Ovary (tissue), 9 donors: Measurements from ENCODE around the gene SYTL3. TPM values are rescaled to one million over a fixed set of nuclear protein-coding genes. Genes with fewer than 3 reads are reported as not detected.
"Not testable (repeated sequence)": the region's sequence is repeated elsewhere in the genome, so short reads cannot be mapped to it uniquely, and the experiment has no call there.

Source experiments
- DNase-seq, 5 donors: peaks; one replicate each; pipeline ENCODE4 v3.0.0-alpha.2; 2019 to 2020
- H3K27ac ChIP-seq, 2 donors: fragments of 200-600 bp; one replicate each; pipeline versions ENCODE4 v1.5.1 to v1.8.0; 2019 to 2022
- H3K27me3 ChIP-seq: fragments of 200-600 bp; one replicate; pipeline ENCODE4 v1.8.0; 2022
- H3K36me3 ChIP-seq: fragments of 200-600 bp; sonication (generic); one replicate; pipeline ENCODE4 v1.5.1; 2019
- H3K4me1 ChIP-seq: one replicate; pipeline ENCODE4 v1.8.1; 2013; ENCODE audit warnings: mild to moderate bottlenecking, moderate library complexity; ENCODE audit not compliant: insufficient read depth
- H3K4me3 ChIP-seq: fragments of 200-600 bp; sonication (generic); one replicate; pipeline ENCODE4 v1.5.1; 2017
- H3K9me3 ChIP-seq, 2 donors: fragments of 200-600 bp in 1 of 2; sonication (generic) in 1 of 2; one replicate each; pipeline versions ENCODE4 v1.5.1 to v1.8.1; 2013 to 2019; ENCODE audit warnings: mild to moderate bottlenecking in 1 of 2, moderate library complexity in 1 of 2
- CTCF ChIP-seq, 3 donors: fragments of 450-650 bp in 2 of 3; fragments of 200-600 bp in 1 of 3; IDR thresholded peaks; one replicate each; pipeline versions ENCODE4 v1.5.1 to v1.8.0; 2016 to 2022; ENCODE audit warnings: antibody characterized with exemption in 3 of 3, mild to moderate bottlenecking in 1 of 3
- EP300 ChIP-seq: sonication (generic); formaldehyde crosslinking; IDR thresholded peaks from one replicate; pipeline ENCODE4 v1.6.1; 2017; ENCODE audit warnings: antibody characterized with exemption
- POLR2A ChIP-seq: fragments of 450-650 bp; IDR thresholded peaks from one replicate; pipeline ENCODE4 v1.6.1; 2017; ENCODE audit warnings: antibody characterized with exemption, mild to moderate bottlenecking, moderate library complexity
- whole genome bisulfite sequencing, 3 donors: extraction: QIAGEN DNeasy Blood & Tissue Kit in 1 of 3; methylation state at CpG; one replicate each; pipeline versions ENCODE4 v1.1.5 to v1.1.7; 2013 to 2017; 5-methylcytosine and 5-hydroxymethylcytosine counted together
- intact Hi-C, 4 donors: fragments of 100-400 bp; cut with DNase I; formaldehyde crosslinking; loops; one replicate each; pipeline versions ENCODE4 v1.11.0 to v1.15.1; 2022 to 2023
- polyA plus RNA-seq, 2 donors: library from polyadenylated mRNA; stranded (reverse); fragments of 200-250 nt in 1 of 2; fragments of 350-450 nt in 1 of 2; fragmentation: Illumina TruSeq in 1 of 2; extraction: RNeasy Lipid Tissue Mini Kit (QIAGEN cat#74804) in 1 of 2; gene quantifications; one replicate each; pipeline ENCODE4 v1.2.3, GENCODE V29; 2013 to 2014
- total RNA-seq, 7 donors: library from RNA; depleted of rRNA in 2 of 7; stranded (reverse); fragments of >200 nt in 2 of 7; fragmentation: NEBNext Ultra II Directional in 3 of 7; extraction: Animal tissue kit (Norgen Biotek cat#: 25700) in 3 of 7; gene quantifications; one replicate each; pipeline versions ENCODE4 v1.1.0 to v1.2.4, GENCODE V29; 2016 to 2023
- donor health status: DM: no; HTN: no; CAD: no; lungs with moderate emphysema.
- donor health status: DM: no; HTN: no; CAD: no.
- donor health status: Bipolar disorder and iron deficiency.
- donor health status: DM: yes; HTN: yes; CAD: no.
- donor health status: DM: no; HTN: no; CAD: no.
- donor health status: DM: yes; HTN: yes; CAD: no.

Gene SYTL3
- total and polyA plus RNA-seq, 9 donors: 1.7 to 7.8 (median 2.5) TPM

GRCh38 chr6:158669145-158670035 is 19.5 kb downstream of the SYTL3 start:
- H3K27ac ChIP-seq: no peak overlapping the region
- no peaks in the 10 kb centered on the region for H3K4me1 ChIP-seq
- no peaks in the 10 kb centered on the region for H3K27me3 ChIP-seq
- intact Hi-C loops: loop anchor here in 1 of 4 donors (10.0 kb wide), 1 partner anchor 135 kb away; no protein-coding TSS in a partner anchor
- no peak for DNase-seq
- no peak overlapping the region for H3K4me3 ChIP-seq
- no peak for TF ChIP-seq EP300
- no peak for TF ChIP-seq CTCF (IDR thresholded peaks at IDR 0.05)
- no peak for TF ChIP-seq POLR2A
- H3K9me3 ChIP-seq: no peaks in the 10 kb centered on the region
- H3K36me3 ChIP-seq: no peaks in the 10 kb centered on the region
- 74 to 83% (median 81%) methylated on average over 7 of the region's 7 CpGs for WGBS, 3 donors

- DNase-seq, intact Hi-C loops, H3K4me3 ChIP-seq, H3K9me3 ChIP-seq, H3K4me1 ChIP-seq, H3K36me3 ChIP-seq, H3K27me3 ChIP-seq, H3K27ac ChIP-seq: not testable (repeated sequence)
- WGBS, 3 donors: 89 to 93% (median 93%) methylated on average over 8 of the region's 8 CpGs
These were observed 22.3 kb downstream of the SYTL3 start for GRCh38 chr6:158672119-158672518.

GRCh38 chr6:158672726-158673125 is 22.9 kb downstream of the SYTL3 start:
- intact Hi-C loops: no loop called here
- Histone ChIP-seq H3K4me1 (no peaks in the 10 kb centered on the region), H3K27ac (no peak overlapping the region), H3K27me3 (no peaks in the 10 kb centered on the region), H3K36me3 (no peaks in the 10 kb centered on the region), H3K4me3 (no peak overlapping the region), H3K9me3 (no peaks in the 10 kb centered on the region)
- WGBS, 3 donors: 92 to 96% (median 93%) methylated on average over 6 of the region's 6 CpGs
- DNase-seq: no peak
- TF ChIP-seq POLR2A (no peak), CTCF (IDR thresholded peaks at IDR 0.05) (no peak), EP300 (no peak)

DNA sequence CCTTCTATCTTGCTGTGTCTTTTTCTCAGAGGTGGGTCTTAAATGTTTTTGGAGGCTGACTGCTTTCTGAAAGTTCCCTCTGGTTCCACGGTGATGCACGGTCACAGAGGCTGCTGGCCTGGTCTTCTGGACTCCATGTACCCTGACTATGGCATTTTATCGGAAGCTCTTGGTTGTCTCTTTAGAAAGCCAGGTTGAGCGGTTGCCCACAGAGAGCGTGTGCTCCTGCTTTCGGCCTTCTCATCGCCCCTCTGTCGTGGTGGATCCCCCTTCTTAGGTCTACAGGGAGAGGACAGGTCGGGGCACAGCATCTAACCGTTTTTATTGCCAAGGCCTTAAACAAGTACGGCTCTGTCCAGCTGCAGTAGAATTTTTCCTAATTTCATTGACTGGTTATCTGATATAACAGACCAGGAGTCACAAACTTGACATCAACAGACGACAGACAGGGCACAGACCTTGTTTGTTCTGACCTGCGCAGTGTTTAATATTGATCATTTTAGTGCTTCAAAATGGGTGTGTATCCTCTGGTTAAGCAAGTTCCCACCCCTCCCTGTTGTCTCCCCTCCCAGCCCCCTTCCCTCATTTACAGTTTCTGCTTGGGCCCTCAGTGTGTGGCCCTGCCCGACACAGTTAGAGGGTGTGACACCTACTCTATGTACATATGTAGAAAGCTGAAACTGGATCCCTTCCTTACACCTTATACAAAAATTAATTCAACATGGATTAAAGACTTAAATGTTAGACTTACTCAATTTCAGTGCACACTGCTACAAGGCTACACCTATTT is 24.7 kb downstream of the SYTL3 start:
- Histone ChIP-seq H3K4me1 (no peaks in the 10 kb centered on the region), H3K27me3 (no peaks in the 10 kb centered on the region), H3K9me3 (no peaks in the 10 kb centered on the region), H3K27ac (no peak overlapping the region), H3K36me3 (no peaks in the 10 kb centered on the region), H3K4me3 (no peak overlapping the region)
- 90 to 92% (median 92%) methylated on average over 14 of the region's 14 CpGs for WGBS, 3 donors
- TF ChIP-seq POLR2A (no peak), EP300 (no peak), CTCF (IDR thresholded peaks at IDR 0.05) (no peak)
- no peak for DNase-seq
- intact Hi-C loops: no loop called here

DNA sequence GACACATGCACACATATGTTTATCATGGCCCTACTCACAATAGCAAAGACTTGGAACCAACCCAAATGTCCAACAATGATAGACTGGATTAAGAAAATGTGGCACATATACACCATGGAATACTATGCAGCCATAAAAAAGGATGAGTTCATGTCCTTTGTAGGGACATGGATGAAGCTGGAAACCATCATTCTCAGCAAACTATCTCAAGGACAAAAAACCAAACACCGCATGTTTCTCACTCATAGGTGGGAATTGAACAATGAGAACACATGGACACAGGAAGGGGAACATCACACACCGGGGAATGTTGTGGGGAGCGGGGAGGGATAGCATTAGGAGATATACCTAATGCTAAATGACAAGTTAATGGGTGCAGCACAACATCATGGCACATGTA is 27.2 kb downstream of the SYTL3 start:
- DNase-seq, H3K4me3 ChIP-seq, H3K9me3 ChIP-seq, H3K4me1 ChIP-seq, intact Hi-C loops, H3K27me3 ChIP-seq, H3K27ac ChIP-seq, H3K36me3 ChIP-seq: not testable (repeated sequence)
- WGBS, 3 donors: 92 to 96% (median 95%) methylated on average over 3 of the region's 3 CpGs
